Fibroblast of the conjunctiva (primary cell): ENCODE data around the gene ELP4.
"Not testable (repeated sequence)": the region's sequence is repeated elsewhere in the genome, so short reads cannot be mapped to it uniquely, and the experiment has no call there.

ENCODE experiments used
- DNase-seq: peaks from one replicate; pipeline ENCODE4 v3.0.0-alpha.2; 2010; ENCODE audit warnings: low read depth

The ELP4 gene, protein sequence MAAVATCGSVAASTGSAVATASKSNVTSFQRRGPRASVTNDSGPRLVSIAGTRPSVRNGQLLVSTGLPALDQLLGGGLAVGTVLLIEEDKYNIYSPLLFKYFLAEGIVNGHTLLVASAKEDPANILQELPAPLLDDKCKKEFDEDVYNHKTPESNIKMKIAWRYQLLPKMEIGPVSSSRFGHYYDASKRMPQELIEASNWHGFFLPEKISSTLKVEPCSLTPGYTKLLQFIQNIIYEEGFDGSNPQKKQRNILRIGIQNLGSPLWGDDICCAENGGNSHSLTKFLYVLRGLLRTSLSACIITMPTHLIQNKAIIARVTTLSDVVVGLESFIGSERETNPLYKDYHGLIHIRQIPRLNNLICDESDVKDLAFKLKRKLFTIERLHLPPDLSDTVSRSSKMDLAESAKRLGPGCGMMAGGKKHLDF

GRCh38 chr11:31509429-31510345 is at the start of gene ELP4, which contains the start of gene IMMP1L:
Gene ELP4 (plus strand): TSS chr11:31509767. CDS start chr11:31509785, 18 bp downstream.
Gene IMMP1L (minus strand): TSS chr11:31509622. CDS start chr11:31463276, 46,346 bp downstream.
- peak; percentile 92 for DNase-seq

DNA sequence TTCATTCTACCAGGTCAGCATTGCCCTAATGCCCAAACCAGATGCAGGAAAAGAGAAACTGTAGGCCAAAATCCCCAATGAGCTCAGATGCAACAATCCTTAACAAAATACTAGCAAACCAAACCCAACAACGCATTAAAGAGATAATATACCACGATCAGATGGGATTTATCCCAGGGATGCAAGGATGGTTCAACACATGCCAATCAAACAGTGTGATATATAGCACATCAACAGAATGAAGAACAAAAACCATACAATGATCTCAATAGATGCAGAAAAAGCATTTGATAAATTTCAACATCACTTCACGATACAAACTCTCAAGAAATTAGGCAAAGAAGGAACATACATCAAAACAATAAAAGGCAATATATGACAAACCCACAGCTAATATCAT is 45.1 kb upstream of the ELP4 start:
- DNase-seq: no peak

DNA sequence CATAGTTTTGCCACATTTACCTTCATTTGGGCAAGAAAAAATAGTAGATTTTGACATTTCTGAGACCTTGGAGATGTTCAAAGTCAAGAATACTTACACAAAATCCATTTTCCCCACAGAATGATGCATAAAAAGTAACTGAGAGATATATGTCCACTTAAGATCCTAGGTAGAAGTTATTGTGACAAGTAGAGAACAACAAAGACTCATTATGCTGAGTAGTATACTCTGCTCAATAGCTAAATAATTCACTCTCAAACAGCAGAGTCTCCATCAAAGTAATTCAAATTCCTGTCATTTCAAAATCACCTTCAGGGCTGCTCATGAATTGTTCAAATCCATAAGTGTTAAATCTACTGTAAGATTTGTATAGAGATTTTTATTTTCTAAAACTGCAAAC is 35.5 kb upstream of the ELP4 start:
- DNase-seq: no peak

DNA sequence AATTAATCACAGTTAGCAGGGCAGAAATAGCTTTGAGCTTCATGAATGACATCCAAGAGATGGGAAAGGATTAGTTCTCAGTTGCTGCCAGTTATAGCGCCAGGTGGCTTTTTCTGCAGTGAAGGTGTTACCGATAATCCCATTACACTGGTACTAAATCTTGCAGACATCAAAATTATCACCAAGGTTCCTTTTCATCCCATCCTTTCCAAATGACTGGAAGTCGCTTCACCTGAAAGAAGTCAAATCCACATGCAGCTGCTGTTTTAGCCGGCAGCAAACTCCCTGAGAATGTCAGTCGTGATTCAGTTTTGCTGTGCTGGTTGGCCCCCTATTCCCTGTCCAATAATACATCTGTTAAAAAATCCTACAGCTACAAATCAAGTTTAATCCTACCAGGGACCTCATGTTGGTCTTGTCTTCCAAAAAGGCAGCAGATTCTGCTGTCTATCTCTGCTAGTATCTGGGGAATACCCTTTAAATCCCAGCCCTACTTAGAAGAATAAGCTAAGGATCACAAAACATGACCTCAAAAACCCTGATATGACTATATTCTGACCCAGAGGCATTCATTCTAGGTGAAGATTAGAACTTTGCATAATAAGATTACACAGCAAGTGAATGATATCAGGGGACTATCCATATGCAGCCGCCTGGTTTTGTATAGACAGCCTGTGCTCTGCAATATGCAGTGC is 31.9 kb upstream of the ELP4 start:
- DNase-seq: no peak

DNA sequence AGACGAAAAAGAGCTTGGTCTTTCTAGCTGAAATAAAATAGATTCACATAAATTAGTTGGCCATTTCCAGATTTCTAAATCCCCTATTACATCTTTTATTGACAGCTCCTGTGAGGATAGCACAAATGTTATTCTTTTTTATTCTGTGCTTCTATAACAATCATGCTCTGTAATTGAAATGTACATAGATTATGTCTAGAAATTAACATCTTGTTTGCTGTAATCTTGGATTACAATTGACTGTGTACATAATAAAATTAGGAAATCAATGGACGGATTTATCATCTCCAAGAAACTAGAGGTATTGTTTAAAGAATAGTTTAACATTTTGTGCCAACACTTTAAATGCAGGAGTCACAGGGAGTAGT is 31.4 kb upstream of the ELP4 start:
- DNase-seq: no peak

- DNase-seq: no peak
Observed at GRCh38 chr11:31479066-31479465, 30.5 kb upstream of the ELP4 start.

DNA sequence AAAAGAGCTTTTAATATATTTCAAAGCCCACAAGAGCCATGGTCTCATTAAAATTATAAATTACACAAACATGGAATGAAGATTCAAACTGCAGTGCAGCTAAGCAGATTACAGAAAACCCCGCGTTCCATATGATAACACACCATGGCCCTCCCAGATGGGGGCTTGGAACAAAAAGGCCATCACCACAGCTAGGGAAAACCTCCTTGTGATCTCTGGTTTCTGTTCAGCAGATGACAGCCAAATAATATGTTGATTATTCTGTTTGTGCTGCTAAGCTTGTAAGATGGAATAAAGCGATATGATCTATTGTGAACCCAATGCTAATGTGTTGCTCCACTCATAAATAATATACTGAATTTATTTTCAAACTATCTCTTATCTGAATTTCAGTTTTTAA is 28.6 kb upstream of the ELP4 start:
- no peak for DNase-seq

GRCh38 chr11:31484497-31484896 is 25.1 kb upstream of the ELP4 start:
- DNase-seq: no peak

DNA sequence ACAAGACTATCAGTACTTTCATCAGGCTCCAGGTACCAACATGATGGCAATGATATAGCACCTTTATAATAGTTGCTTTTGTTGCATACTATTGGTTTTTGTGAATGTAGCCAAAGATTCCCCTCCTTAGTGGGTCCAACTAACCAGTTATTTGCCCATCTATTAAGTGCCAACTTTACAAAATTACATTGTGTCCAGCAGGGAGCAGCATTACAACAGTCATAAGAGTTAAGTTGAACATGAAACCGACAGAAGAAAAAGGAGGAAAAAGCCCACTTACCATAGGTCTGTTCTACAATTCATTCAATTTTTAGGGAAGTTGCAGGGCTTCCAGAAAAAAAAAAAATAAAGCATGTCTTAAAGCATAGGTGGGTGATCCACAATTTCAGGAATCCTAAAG is 21.7 kb upstream of the ELP4 start:
- DNase-seq: peak; percentile 44

- DNase-seq: peak; percentile 30
Observed at GRCh38 chr11:31492320-31492913, 17.1 kb upstream of the ELP4 start.

DNA sequence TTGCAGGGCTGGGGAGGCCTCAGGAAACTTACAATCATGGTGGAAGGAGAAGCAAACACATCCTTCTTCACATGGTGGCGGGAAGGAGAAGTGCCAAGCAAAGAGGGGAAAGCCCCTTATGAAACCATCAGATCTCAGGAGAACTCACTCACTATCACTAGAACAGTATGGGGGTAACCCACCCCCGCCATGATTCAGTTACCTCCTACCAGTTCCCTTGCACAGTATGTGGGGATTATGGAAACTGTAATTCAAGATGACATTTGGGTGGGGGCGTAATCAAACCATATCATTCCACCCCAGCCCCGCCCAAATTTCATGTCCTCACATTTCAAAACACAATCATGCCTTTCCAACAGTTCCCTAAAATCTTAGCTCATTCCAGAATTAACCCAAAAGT is 16.3 kb upstream of the ELP4 start:
- no peak for DNase-seq

DNA sequence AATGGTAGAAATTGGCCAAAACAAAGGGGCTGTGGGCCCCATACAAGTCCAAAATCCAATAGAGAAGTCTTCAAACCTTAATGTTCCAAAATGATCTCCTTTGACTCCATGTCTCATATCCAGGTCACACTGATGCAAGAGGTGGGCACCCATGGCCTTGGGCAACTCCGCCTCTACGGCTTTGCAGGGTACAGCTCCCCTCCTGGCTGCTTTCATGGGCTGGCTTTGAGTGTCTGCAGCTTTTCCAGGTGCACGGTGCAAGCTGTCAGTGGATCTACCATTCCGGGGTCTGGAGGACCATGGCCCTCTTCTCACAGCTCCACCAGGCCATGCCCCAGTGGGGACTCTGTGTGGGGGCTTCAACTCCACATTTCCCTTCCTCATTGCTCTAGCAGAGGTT is 15.8 kb upstream of the ELP4 start:
- not testable (repeated sequence) for DNase-seq

- DNase-seq: peak; percentile 28
Observed at GRCh38 chr11:31499576-31500178, 9.9 kb upstream of the ELP4 start.

GRCh38 chr11:31500560-31500959 is 9.0 kb upstream of the ELP4 start:
- peak; percentile 1 for DNase-seq

- no peak for DNase-seq
Observed at GRCh38 chr11:31509051-31509428, 527 bp upstream of the ELP4 start.

GRCh38 chr11:31512117-31512516 is 2.5 kb downstream of the ELP4 start:
- no peak for DNase-seq

DNA sequence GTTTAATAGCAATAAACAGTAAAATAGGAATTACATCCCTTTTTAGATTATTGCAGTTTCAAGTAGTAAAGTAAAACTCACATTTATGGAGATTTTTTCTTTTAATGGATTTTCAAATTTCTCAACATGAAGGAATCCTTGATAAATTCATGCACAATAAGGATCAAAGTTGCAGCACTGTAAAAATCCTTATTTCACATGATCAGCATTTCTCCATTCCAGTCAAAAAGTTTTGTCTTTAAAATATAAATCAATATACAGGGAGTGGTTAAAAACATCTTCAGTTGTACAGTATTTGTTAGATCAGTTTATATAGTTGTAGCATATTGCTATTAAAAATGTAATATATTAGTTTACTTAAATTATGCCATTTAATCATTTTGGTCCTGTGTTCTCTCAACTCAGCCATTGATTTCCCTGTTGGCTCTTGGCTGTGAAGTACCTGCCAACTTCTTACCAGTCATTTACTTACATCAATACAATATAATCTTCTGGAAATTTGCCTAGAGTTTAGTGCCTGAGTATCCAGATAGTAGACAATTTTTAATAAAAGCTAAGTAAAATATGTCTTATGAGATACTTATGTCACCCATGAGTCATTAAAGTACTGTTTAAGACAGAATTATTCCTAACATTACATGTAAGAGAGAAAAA is 12.1 kb downstream of the ELP4 start:
- no peak for DNase-seq

- DNase-seq: no peak
Observed at GRCh38 chr11:31529189-31529588, 19.6 kb downstream of the ELP4 start.

GRCh38 chr11:31529701-31530100 is 20.1 kb downstream of the ELP4 start:
- no peak for DNase-seq

DNA sequence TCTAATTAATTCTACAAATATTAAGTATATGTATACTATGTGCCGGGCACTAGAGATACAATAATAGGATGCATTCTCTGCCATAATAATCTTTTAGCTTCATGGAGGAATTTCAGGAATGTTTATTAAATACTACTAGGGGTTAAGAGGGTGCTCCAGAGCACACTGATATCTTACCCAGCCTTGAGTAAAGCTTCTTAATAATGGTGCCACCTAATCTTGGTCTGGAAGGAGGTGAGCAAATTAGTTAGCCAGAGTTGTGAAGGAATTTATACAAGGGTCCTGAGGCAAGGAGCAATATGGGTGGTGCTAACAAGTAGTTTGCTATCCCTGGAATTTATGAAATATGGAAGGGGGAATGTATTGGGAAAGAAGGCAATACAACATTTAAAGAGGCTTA is 21.7 kb downstream of the ELP4 start:
- no peak for DNase-seq

DNA sequence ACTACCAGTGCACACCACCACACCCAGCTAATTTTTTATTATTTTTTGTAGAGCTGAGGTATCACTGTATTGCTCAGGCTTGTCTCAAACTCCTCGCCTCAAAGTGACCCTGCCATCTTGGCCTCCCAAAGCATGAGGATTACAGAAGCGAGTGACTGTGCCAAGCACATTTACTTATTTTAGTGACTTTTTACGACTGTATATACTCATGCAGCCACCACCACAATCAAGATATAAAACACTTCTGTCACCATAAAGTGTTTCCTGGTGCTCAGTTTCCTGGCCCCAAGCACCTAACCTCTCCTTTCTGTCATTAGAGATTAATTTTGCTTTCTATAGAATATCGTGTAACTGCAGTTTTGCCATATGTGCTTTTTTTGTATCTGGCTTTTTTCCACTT is 25.9 kb downstream of the ELP4 start:
- no peak for DNase-seq
